A549 (cell line): ENCODE data around the gene WRNIP1.

Source experiments
- CEBPB ChIP-seq, 2 experiments: fragments of >200 bp in 1 of 2; sonication (Bioruptor Twin) in 1 of 2; formaldehyde crosslinking in 1 of 2; IDR thresholded peaks; 2 replicates each; pipeline ENCODE4 v1.6.1; 2012 to 2016
- CTCF ChIP-seq: fragments of >200 bp; sonication (Bioruptor Twin); formaldehyde crosslinking; IDR thresholded peaks from 3 replicates; pipeline ENCODE4 v1.5.1; 2016
- E2F6 ChIP-seq: IDR thresholded peaks from 2 replicates; pipeline ENCODE4 v1.6.1; 2012; ENCODE audit warnings: low read depth, borderline replicate concordance
- ESRRA ChIP-seq: fragments of 150-350 bp; IDR thresholded peaks from 2 replicates; pipeline ENCODE4 v1.6.1; 2014; ENCODE audit warnings: mild to moderate bottlenecking, low read length, borderline replicate concordance
- REST ChIP-seq: fragments of 200-600 bp; sonication (generic); IDR thresholded peaks from 2 replicates; pipeline ENCODE4 v1.6.1; 2016; ENCODE audit warnings: antibody characterized with exemption, mild to moderate bottlenecking, moderate library complexity

GRCh38 chr6:2773449-2773848 lies 8.3 kb downstream of the WRNIP1 start:
- TF ChIP-seq REST (no peak), CTCF (no peak), CEBPB (IDR thresholded peaks at IDR 0.05) (no peak), E2F6 (no peak), ESRRA (no peak)
